Measurements from ENCODE around the gene PF4V1. TPM values are rescaled to one million over a fixed set of nuclear protein-coding genes. Genes with fewer than 3 reads are reported as not detected.

Gene PF4V1
- total RNA-seq, 4 donors from 2014 or later = not detected

DNA sequence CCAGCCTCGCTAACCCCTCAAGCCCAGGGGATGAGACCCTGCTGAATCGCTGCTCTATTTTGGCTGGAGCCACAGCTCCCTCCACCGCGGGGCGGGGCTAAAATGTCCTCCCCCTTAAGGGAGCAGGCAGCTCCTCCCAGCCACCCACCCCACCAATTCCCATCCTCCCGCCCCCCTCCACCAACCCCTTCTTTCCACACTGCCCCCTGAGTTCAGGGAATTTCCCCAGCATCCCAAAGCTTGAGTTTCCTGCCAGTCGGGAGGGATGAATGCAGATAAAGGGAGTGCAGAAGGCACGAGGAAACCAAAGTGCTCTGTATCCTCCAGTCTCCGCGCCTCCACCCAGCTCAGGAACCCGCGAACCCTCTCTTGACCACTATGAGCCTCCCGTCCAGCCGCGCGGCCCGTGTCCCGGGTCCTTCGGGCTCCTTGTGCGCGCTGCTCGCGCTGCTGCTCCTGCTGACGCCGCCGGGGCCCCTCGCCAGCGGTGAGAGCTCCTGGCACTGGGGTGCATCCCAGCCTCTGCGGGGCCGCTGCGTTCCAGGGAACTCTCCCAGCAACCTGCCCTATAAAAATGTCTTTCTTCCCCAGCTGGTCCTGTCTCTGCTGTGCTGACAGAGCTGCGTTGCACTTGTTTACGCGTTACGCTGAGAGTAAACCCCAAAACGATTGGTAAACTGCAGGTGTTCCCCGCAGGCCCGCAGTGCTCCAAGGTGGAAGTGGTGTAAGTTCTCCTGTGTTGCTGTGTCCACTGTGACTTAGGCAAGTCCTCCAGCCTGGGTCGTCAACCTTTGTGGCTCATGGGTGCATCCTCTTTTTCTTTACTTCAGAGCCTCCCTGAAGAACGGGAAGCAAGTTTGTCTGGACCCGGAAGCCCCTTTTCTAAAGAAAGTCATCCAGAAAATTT, 16.5 kb upstream of the PF4V1 start, which contains the start of gene CXCL6:
TSS of gene CXCL6 (plus strand) at position 306 of the 907 bp plus-strand sequence. CDS start at position 379, 73 bp downstream.
- TF ChIP-seq CTCF (IDR thresholded peaks at IDR 0.05; ENCODE audit: low read depth) = no peak

GRCh38 chr4:73839071-73839470, 14.0 kb upstream of the PF4V1 start:
- no peak for TF ChIP-seq CTCF (IDR thresholded peaks at IDR 0.05; ENCODE audit: low read depth)

- no peak for TF ChIP-seq CTCF (IDR thresholded peaks at IDR 0.05; ENCODE audit: low read depth)
Measured at GRCh38 chr4:73839715-73840114, 13.4 kb upstream of the PF4V1 start.

DNA sequence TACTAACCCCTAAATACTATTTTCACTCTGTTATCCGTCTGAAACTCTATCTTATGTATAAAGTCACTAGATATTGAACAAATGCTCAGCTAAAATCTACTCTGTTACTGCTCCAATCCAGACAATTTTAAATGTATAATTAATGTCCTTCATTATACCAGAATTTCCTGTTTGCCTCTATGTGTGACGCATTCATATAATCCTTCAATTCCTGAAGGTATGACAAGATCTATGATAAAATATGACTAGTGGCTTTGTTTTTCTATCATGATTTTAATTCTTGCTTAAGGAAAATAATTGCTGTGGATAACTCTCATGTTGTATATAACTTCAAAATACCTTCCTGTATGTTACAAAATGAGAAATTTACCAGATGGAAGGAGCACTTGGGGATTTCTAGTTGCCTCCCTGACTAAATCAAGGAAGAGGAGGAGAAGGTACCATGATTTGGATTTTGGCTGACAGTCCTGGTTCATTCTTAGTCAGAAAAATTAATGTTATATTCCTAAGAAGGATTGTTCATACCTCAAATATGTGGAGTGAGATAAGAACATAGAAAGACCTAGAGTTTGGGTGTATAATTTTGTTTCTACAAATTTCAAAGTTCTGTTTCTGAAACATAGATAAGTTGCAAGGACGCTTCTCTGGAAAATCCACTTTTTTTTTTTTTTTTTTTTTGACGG, 11.7 kb upstream of the PF4V1 start:
- TF ChIP-seq CTCF (IDR thresholded peaks at IDR 0.05; ENCODE audit: low read depth) = no peak

- no peak for TF ChIP-seq CTCF (IDR thresholded peaks at IDR 0.05; ENCODE audit: low read depth)
Measured at GRCh38 chr4:73842696-73843095, 10.4 kb upstream of the PF4V1 start.

- no peak for TF ChIP-seq CTCF (IDR thresholded peaks at IDR 0.05; ENCODE audit: low read depth)
Measured at GRCh38 chr4:73843369-73843768, 9.7 kb upstream of the PF4V1 start.

- TF ChIP-seq CTCF (IDR thresholded peaks at IDR 0.05; ENCODE audit: low read depth) = no peak
Measured at GRCh38 chr4:73844345-73844744, 8.8 kb upstream of the PF4V1 start.

All from subcutaneous adipose tissue (tissue), 4 donors.